IMR-90 (cell line): Measurements from ENCODE around the gene MIPEP. TPM values are rescaled to one million over a fixed set of nuclear protein-coding genes. Genes with fewer than 3 reads are reported as not detected.

Source experiments
- ATAC-seq: fragments of 200-7000 bp; cut with Tn5 transposase; 2 replicates; pipeline ENCODE4 v1.9.1; 2020; ENCODE audit warnings: low read depth, mild to moderate bottlenecking, moderate library complexity
- BruUV-seq: library from RNA; stranded (reverse); fragments of 400-500 nt; replicated peaks from 2 replicates; lab custom pipeline; 2021; lab: Mats Ljungman, UMichigan
- CTCF ChIA-PET: fragments of 300-600 bp; formaldehyde crosslinking; extraction: SDS; loops from one replicate; lab custom pipeline; 2021; ENCODE audit warnings: antibody characterized with exemption; lab: Yijun Ruan, JAX
- POLR2A ChIA-PET: fragments of 300-600 bp; sonication (Branson Sonifier 250); formaldehyde crosslinking; loops from one replicate; lab custom pipeline; 2022; ENCODE audit warnings: antibody characterized with exemption; ENCODE audit not compliant: unreplicated experiment; lab: Charles Lee
- DNase-seq: peaks from one replicate; pipeline ENCODE4 v3.0.0; 2013
- H2AFZ ChIP-seq: replicated peaks from 2 replicates; pipeline ENCODE3; 2013; ENCODE audit warnings: low read length, mild to moderate bottlenecking; ENCODE audit not compliant: poor library complexity
- H2AK5ac ChIP-seq: 2 replicates; pipeline ENCODE4 v1.6.1; 2013; ENCODE audit warnings: low read depth, low read length, inconsistent platforms
- H2AK9ac ChIP-seq: replicated peaks from 2 replicates; pipeline ENCODE3; 2013; ENCODE audit warnings: mild to moderate bottlenecking, low read depth, low read length, moderate library complexity; ENCODE audit not compliant: poor library complexity
- H2BK120ac ChIP-seq: 2 replicates; pipeline ENCODE4 v1.6.1; 2013; ENCODE audit warnings: low read depth, low read length, inconsistent platforms
- H2BK15ac ChIP-seq: 3 replicates; pipeline ENCODE4 v1.6.1; 2013; ENCODE audit warnings: low read depth, low read length, inconsistent platforms
- H2BK20ac ChIP-seq: 2 replicates; pipeline ENCODE4 v1.6.1; 2013; ENCODE audit warnings: low read depth, mild to moderate bottlenecking, inconsistent platforms, low read length, moderate library complexity
- H2BK5ac ChIP-seq: 2 replicates; pipeline ENCODE4 v1.6.1; 2013; ENCODE audit warnings: mild to moderate bottlenecking, low read depth, low read length, inconsistent platforms; ENCODE audit not compliant: poor library complexity, severe bottlenecking
- H3K14ac ChIP-seq: replicated peaks from 2 replicates; pipeline ENCODE4 v1.6.1; 2013; ENCODE audit warnings: low read depth, low read length, inconsistent platforms
- H3K18ac ChIP-seq: 2 replicates; pipeline ENCODE4 v1.6.1; 2013; ENCODE audit warnings: low read depth, low read length, control low read depth
- H3K23ac ChIP-seq: 2 replicates; pipeline ENCODE4 v1.6.1; 2013; ENCODE audit warnings: low read depth, low read length, inconsistent platforms
- H3K27ac ChIP-seq: 2 replicates; pipeline ENCODE4 v1.5.1; 2013; ENCODE audit warnings: mild to moderate bottlenecking, control low read depth, low read length; ENCODE audit not compliant: insufficient read depth
- H3K27me3 ChIP-seq: 2 replicates; pipeline ENCODE4 v1.6.1; 2013; ENCODE audit warnings: low read length; ENCODE audit not compliant: control insufficient read depth, insufficient read depth
- H3K36me3 ChIP-seq: 2 replicates; pipeline ENCODE4 v1.6.1; 2013; ENCODE audit warnings: low read length, mixed read lengths; ENCODE audit not compliant: control insufficient read depth, insufficient read depth
- H3K4ac ChIP-seq: 2 replicates; pipeline ENCODE4 v1.6.1; 2013; ENCODE audit warnings: low read depth, low read length, inconsistent platforms
- H3K4me1 ChIP-seq: 2 replicates; pipeline ENCODE4 v1.6.1; 2013; ENCODE audit warnings: low read length, mixed read lengths; ENCODE audit not compliant: control insufficient read depth, insufficient read depth
- H3K4me2 ChIP-seq: 2 replicates; pipeline ENCODE4 v1.6.1; 2013; ENCODE audit warnings: low read depth, mild to moderate bottlenecking, control low read depth, low read length, moderate library complexity
- H3K4me3 ChIP-seq: 2 replicates; pipeline ENCODE4 v1.5.1; 2013; ENCODE audit warnings: low read depth, mild to moderate bottlenecking, control low read depth, low read length, moderate library complexity; ENCODE audit not compliant: insufficient read depth
- H3K56ac ChIP-seq: 2 replicates; pipeline ENCODE4 v1.6.1; 2013; ENCODE audit warnings: low read length, inconsistent platforms; ENCODE audit not compliant: insufficient read depth; ENCODE audit errors: extremely low read depth
- H3K79me1 ChIP-seq, 2 experiments: 2 replicates each; pipeline ENCODE4 v1.6.1; 2013; ENCODE audit warnings: low read length in 2 of 2, inconsistent platforms in 1 of 2, low read depth in 1 of 2
- H3K9ac ChIP-seq: 2 replicates; pipeline ENCODE4 v1.6.1; 2013; ENCODE audit warnings: low read depth, low read length, control low read depth
- H3K9me1 ChIP-seq: 2 replicates; pipeline ENCODE4 v1.6.1; 2013; ENCODE audit warnings: low read length, inconsistent platforms; ENCODE audit not compliant: insufficient read depth
- H3K9me3 ChIP-seq: 2 replicates; pipeline ENCODE4 v1.6.1; 2013; ENCODE audit warnings: low read length; ENCODE audit not compliant: control insufficient read depth, insufficient read depth
- H4K20me1 ChIP-seq: 2 replicates; pipeline ENCODE4 v1.6.1; 2013; ENCODE audit warnings: low read length, inconsistent platforms; ENCODE audit not compliant: insufficient read depth
- H4K5ac ChIP-seq: 2 replicates; pipeline ENCODE4 v1.6.1; 2013; ENCODE audit warnings: mild to moderate bottlenecking, low read depth, low read length, control low read depth
- H4K8ac ChIP-seq, 2 experiments: 2 replicates each; pipeline ENCODE4 v1.6.1; 2013; ENCODE audit warnings: low read depth in 2 of 2, low read length in 2 of 2, control low read depth in 1 of 2, inconsistent platforms in 1 of 2
- H4K91ac ChIP-seq: 2 replicates; pipeline ENCODE4 v1.6.1; 2013; ENCODE audit warnings: low read depth, low read length, inconsistent platforms; ENCODE audit not compliant: insufficient read depth
- MAZ ChIP-seq: IDR thresholded peaks from 2 replicates; pipeline ENCODE4 v1.6.1; 2012; ENCODE audit warnings: low read depth, mild to moderate bottlenecking, low read length, improper control_type of control experiment, moderate library complexity, borderline replicate concordance
- POLR2A ChIP-seq: IDR thresholded peaks from 2 replicates; pipeline ENCODE4 v1.6.1; 2012; ENCODE audit warnings: mild to moderate bottlenecking, low read depth, low read length
- RAD21 ChIP-seq: IDR thresholded peaks from 2 replicates; pipeline ENCODE4 v1.6.1; 2012; ENCODE audit warnings: low read length, improper control_type of control experiment
- RCOR1 ChIP-seq: IDR thresholded peaks from 2 replicates; pipeline ENCODE4 v1.6.1; 2012; ENCODE audit warnings: mild to moderate bottlenecking, low read length, improper control_type of control experiment; ENCODE audit not compliant: insufficient replicate concordance
- WGBS, 2 experiments: methylation state at CpG; one replicate each; pipeline versions ENCODE4 v1.1.5 to v1.1.7; 2013; ENCODE audit warnings: missing lambda C conversion rate in 2 of 2; ENCODE audit not compliant: insufficient read length in 1 of 2; ENCODE audit errors: extremely low coverage in 2 of 2; 5-methylcytosine and 5-hydroxymethylcytosine counted together
- dilution Hi-C: fragments of 300-500 bp; cut with HindIII; formaldehyde crosslinking; loops from one replicate; pipeline ENCODE4 v1.14.3; 2018; ENCODE audit warnings: low sequenced_read_pairs; ENCODE audit not compliant: unreplicated experiment
- in situ Hi-C: fragments of 300-500 bp; cut with MboI; formaldehyde crosslinking; loops from 3 replicates; pipeline ENCODE4 v1.14.3; 2019; ENCODE audit warnings: low sequenced_read_pairs, inconsistent platforms, mixed read lengths
- intact Hi-C: fragments of 100-400 bp; cut with micrococcal nuclease; formaldehyde crosslinking; loops from 2 replicates; pipeline ENCODE4 v1.10.0; 2022
- polyA plus RNA-seq, 3 experiments: library from polyadenylated mRNA; depleted of rRNA; stranded (reverse); fragments of >200 nt; gene quantifications; 2 replicates each; pipeline ENCODE4 v1.2.3, GENCODE V29; 2012; ENCODE audit warnings: low replicate concordance in 1 of 3
- total RNA-seq: library from RNA; depleted of rRNA; stranded (reverse); fragments of >200 nt; gene quantifications from 2 replicates; pipeline ENCODE4 v1.2.3, GENCODE V29; 2012

Gene MIPEP
- total and polyA plus RNA-seq, 2 of the 4 experiments (the other 2 are of a cell fraction): 15.0 to 21.5 TPM

GRCh38 chr13:23687614-23688013 is 201.6 kb downstream of the MIPEP start:
- intact Hi-C loops (loop anchor here (10.0 kb wide), 1 partner anchor 313 kb away; no protein-coding TSS in a partner anchor), dilution Hi-C loops (no loop called here), in situ Hi-C loops (no loop called here)
- H3K4me1 ChIP-seq: peaks cover 14% of the 10 kb centered on the region
- no peak overlapping the region for H3K4me3 ChIP-seq
- no peaks in the 10 kb centered on the region for H3K9me3 ChIP-seq
- DNase-seq (peak; percentile 48), ATAC-seq (peak; percentile 52; the same call in 1 of the 2 replicates)
- H3K9me1 ChIP-seq: no peaks in the 10 kb centered on the region; the same call in 1 of the 2 replicates
- CTCF ChIA-PET: interaction anchor here (0.6 to 1.4 kb wide), 3 partner anchors 117 to 270 kb away, joined by 3 read pairs; partner anchors contain the start of gene MIPEP
- peak overlapping the region; percentile 54 for H2AK5ac ChIP-seq
- TF ChIP-seq MAZ: no peak
- no peak for TF ChIP-seq RCOR1
- TF ChIP-seq RAD21: no peak
- TF ChIP-seq POLR2A: no peak
- no peak overlapping the region for H3K14ac ChIP-seq
- POLR2A ChIA-PET: no interaction called here
- 0 out of 2 replicates have a peak overlapping the region, but pooled peaks have one; percentile 1 for H4K91ac ChIP-seq
- no peaks in the 10 kb centered on the region for H4K20me1 ChIP-seq
- H2BK15ac ChIP-seq: peak overlapping the region; percentile 22; the same call in 1 of the 3 replicates
- no peak overlapping the region for H3K9ac ChIP-seq
- H2AFZ ChIP-seq: no peak overlapping the region
- WGBS, 2 experiments: no CpG with 5 or more reads among the region's 5 CpGs
- no peak overlapping the region for H2BK5ac ChIP-seq
- H3K36me3 ChIP-seq: no peaks in the 10 kb centered on the region
- BruUV-seq: no TSS peak
- peak overlapping the region; percentile 28; the same call in 1 of the 2 replicates for H3K27ac ChIP-seq
- no peak overlapping the region for H3K56ac ChIP-seq
- H3K79me1 ChIP-seq: no peaks in the 10 kb centered on the region
- 0 out of 2 replicates have a peak overlapping the region, but pooled peaks have one; percentile 2 for H2BK20ac ChIP-seq
- H2AK9ac ChIP-seq: no peak overlapping the region
- H3K23ac ChIP-seq: no peak overlapping the region
- peak overlapping the region; percentile 26; the same call in 1 of the 2 replicates for H3K4ac ChIP-seq
- H4K5ac ChIP-seq: peak overlapping the region; percentile 54; the same call in 1 of the 2 replicates
- H2BK120ac ChIP-seq: peak overlapping the region; percentile 26; the same call in 1 of the 2 replicates
- H4K8ac ChIP-seq: no peak overlapping the region
- H3K27me3 ChIP-seq: no peaks in the 10 kb centered on the region
- H3K4me2 ChIP-seq: no peak overlapping the region
- H3K18ac ChIP-seq: peak overlapping the region; percentile 49
